ENCODE measurements around the gene SLC44A4. TPM values are rescaled to one million over a fixed set of nuclear protein-coding genes. Genes with fewer than 3 reads are reported as not detected.

The SLC44A4 gene
- total RNA-seq, 2 donors from 2014 or later = 7.3 to 19.2 TPM

GRCh38 chr6:31901953-31902643 lies 23.3 kb upstream of the SLC44A4 start, which contains the start of gene ZBTB12:
TSS of gene ZBTB12 (minus strand) at chr6:31902086. CDS start at chr6:31901305, 781 bp downstream.
- peaks cover 33% of the 10 kb centered on the region for H3K4me1 ChIP-seq

DNA sequence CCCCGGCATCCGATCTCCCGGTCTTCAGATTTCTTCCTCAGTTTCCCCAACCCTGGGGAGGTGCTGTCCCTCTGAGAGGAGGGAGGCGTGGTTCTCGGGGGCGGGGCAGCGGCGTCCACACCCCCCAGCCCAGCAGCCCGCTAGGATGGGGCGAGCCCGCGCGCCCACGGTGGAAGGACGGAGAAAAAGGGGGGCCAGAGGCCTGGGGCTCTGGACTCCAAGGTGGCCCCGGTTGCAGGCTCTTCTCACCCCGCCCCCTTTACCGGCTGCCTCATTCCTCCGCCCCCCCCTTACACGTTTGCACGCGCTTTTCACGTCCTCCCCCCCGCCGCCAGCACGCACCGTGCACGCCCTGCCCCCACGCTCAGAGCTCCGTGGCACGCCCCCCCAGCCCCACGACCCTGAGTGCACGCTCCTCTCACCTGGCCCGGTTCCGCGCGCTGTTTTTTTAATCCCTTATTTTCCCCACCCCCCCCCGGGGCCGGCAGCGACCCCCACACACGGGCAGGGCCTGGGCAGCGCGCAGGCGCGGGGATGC lies 22.7 kb upstream of the SLC44A4 start:
- WGBS, 2 donors = 0 to 1% methylated on average over 14 to 23 of the region's 45 CpGs
- TF ChIP-seq CTCF (IDR thresholded peaks at IDR 0.05) (no peak), POLR2A (IDR thresholded peaks at IDR 0.05) (no peak)
- Histone ChIP-seq H3K27ac (peak overlapping the region; percentile 65 to 85 (median 82)), H3K9me3 (no peaks in the 10 kb centered on the region), H3K4me1 (peaks cover 38% of the 10 kb centered on the region), H3K4me3 (peak overlapping the region; percentile 22 to 25), H3K36me3 (replicated peaks in 1 of 2; ENCODE audit: insufficient read depth in 1 of 2, low read depth in 2 of 2) (no peaks in the 10 kb centered on the region), H3K27me3 (no peaks in the 10 kb centered on the region)
- intact Hi-C loops (cut with DNase I) = no loop called here
- ATAC-seq = peak; percentile 12
- DNase-seq = peak; percentile 66 to 75 (median 68)

More at GRCh38 chr6:31901953-31902643, 23.3 kb upstream of the SLC44A4 start, which contains the start of gene ZBTB12:
- TF ChIP-seq POLR2A (IDR thresholded peaks at IDR 0.05) (peak; percentile 41 to 69 (median 66)), CTCF (IDR thresholded peaks at IDR 0.05) (no peak)
- 0% methylated on average over 10 to 52 of the region's 77 CpGs for WGBS, 2 donors
- peak; percentile 89 to 95 (median 94) for DNase-seq
- intact Hi-C loops (cut with DNase I) = no loop called here
- Histone ChIP-seq H3K4me3 (peak within 1 kb of the TSS; percentile 22 to 25), H3K27ac (peak within 1 kb of the TSS; percentile 65 to 85 (median 82)), H3K36me3 (replicated peaks in 1 of 2; ENCODE audit: insufficient read depth in 1 of 2, low read depth in 2 of 2) (no peaks in the 10 kb centered on the region), H3K27me3 (no peaks in the 10 kb centered on the region), H3K9me3 (no peaks in the 10 kb centered on the region)
- peak; percentile 79 for ATAC-seq

DNA sequence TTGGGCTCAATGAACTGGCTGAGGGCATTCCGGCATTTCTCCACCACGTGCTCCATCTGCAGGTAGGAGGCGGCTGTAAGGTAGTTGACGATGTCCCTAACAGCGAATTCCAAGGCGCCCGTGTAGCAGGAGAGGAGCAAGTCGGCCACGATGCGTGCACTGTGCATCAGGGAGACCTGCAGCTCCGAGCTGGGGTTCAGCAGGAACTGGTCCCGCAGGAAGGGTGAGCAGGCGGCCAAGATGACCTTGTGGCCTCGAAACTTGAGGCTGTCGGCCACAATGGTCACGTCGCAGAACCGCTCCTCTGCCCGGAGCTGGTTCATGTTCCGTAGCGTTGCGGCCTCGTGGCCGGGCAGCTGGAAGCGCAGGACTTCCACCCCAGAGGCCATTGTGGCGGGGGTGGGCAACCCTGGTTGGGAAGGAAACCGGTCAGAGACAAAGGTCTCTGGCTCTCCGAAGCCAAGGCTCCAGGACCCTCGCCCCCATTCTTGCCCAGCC lies 22.2 kb upstream of the SLC44A4 start:
- TF ChIP-seq POLR2A (IDR thresholded peaks at IDR 0.05) (peak in 1 of 3 donors; percentile 32), CTCF (IDR thresholded peaks at IDR 0.05) (no peak)
- Histone ChIP-seq H3K4me3 (peak overlapping the region in 1 of 2 donors; percentile 22), H3K9me3 (no peaks in the 10 kb centered on the region), H3K27me3 (no peaks in the 10 kb centered on the region), H3K4me1 (peaks cover 42% of the 10 kb centered on the region), H3K36me3 (replicated peaks in 1 of 2; ENCODE audit: insufficient read depth in 1 of 2, low read depth in 2 of 2) (no peaks in the 10 kb centered on the region), H3K27ac (peak overlapping the region; percentile 65 to 85 (median 82))
- ATAC-seq (no peak), DNase-seq (peak; percentile 38 to 45 (median 40))
- intact Hi-C loops (cut with DNase I) = no loop called here
- 13 to 23% methylated on average over 3 to 29 of the region's 29 CpGs for WGBS, 2 donors

- 77 to 89% methylated on average over 27 to 43 of the region's 49 CpGs for WGBS, 2 donors
- DNase-seq (no peak), ATAC-seq (no peak)
- peaks cover 42% of the 10 kb centered on the region for H3K4me1 ChIP-seq
- H3K9me3 ChIP-seq = no peaks in the 10 kb centered on the region
- TF ChIP-seq CTCF (IDR thresholded peaks at IDR 0.05) (no peak), POLR2A (IDR thresholded peaks at IDR 0.05) (no peak)
- intact Hi-C loops (cut with DNase I) = no loop called here
- H3K36me3 ChIP-seq (replicated peaks in 1 of 2; ENCODE audit: insufficient read depth in 1 of 2, low read depth in 2 of 2) = no peaks in the 10 kb centered on the region
- no peak overlapping the region for H3K4me3 ChIP-seq
- no peaks in the 10 kb centered on the region for H3K27me3 ChIP-seq
- peak overlapping the region in 1 of 4 donors; percentile 85 for H3K27ac ChIP-seq
Observed at GRCh38 chr6:31899882-31900722, 21.3 kb upstream of the SLC44A4 start.
